ENCODE results near the gene OR52D1. TPM values are rescaled to one million over a fixed set of nuclear protein-coding genes. Genes with fewer than 3 reads are reported as not detected.
A peak's percentile ranks its signal among the peaks of the same experiment; 100 is the strongest.

The OR52D1 gene
- polyA plus RNA-seq (ENCODE audit: insufficient read length in 4 of 4): not detected

GRCh38 chr11:5488385-5488784 is at the start of gene OR52D1:
OR52D1 (plus strand) TSS chr11:5488685; CDS start chr11:5488707, 22 bp downstream.
- no peak for DNase-seq (ENCODE audit: low read depth in 4 of 4, low spot score in 3 of 4)

- DNase-seq (ENCODE audit: low read depth in 4 of 4, low spot score in 3 of 4): no peak
Measured at GRCh38 chr11:5441414-5441813, 47.1 kb upstream of the OR52D1 start, which contains the start of gene OR51I1. OR51I1 (minus strand) TSS chr11:5441514; CDS start chr11:5441514, 0 bp downstream.

GRCh38 chr11:5443835-5444393 is 44.6 kb upstream of the OR52D1 start:
- DNase-seq (ENCODE audit: low read depth in 4 of 4, low spot score in 3 of 4): no peak

GRCh38 chr11:5449023-5449422 is 39.5 kb upstream of the OR52D1 start, which contains the start of gene OR51I2:
OR51I2 (plus strand) TSS chr11:5449323; CDS start chr11:5453489, 4,166 bp downstream.
- DNase-seq (ENCODE audit: low read depth in 4 of 4, low spot score in 3 of 4): no peak

- no peak for DNase-seq (ENCODE audit: low read depth in 4 of 4, low spot score in 3 of 4)
Measured at GRCh38 chr11:5449432-5449831, 39.1 kb upstream of the OR52D1 start.

GRCh38 chr11:5460983-5461621 is 27.4 kb upstream of the OR52D1 start:
- DNase-seq (ENCODE audit: low read depth in 4 of 4, low spot score in 3 of 4): no peak

- no peak for DNase-seq (ENCODE audit: low read depth in 4 of 4, low spot score in 3 of 4)
Measured at GRCh38 chr11:5467527-5467926, 21.0 kb upstream of the OR52D1 start.

- DNase-seq (ENCODE audit: low read depth in 4 of 4, low spot score in 3 of 4): no peak
Measured at GRCh38 chr11:5473921-5474320, 14.6 kb upstream of the OR52D1 start.

GRCh38 chr11:5476186-5476819 is 12.2 kb upstream of the OR52D1 start:
- peak in 2 of 4 donors; percentile 2 to 14 for DNase-seq (ENCODE audit: low read depth in 4 of 4, low spot score in 3 of 4)

GRCh38 chr11:5486003-5486402 is 2.5 kb upstream of the OR52D1 start:
- DNase-seq (ENCODE audit: low read depth in 4 of 4, low spot score in 3 of 4): no peak

GRCh38 chr11:5486421-5486820 is 2.1 kb upstream of the OR52D1 start:
- DNase-seq (ENCODE audit: low read depth in 4 of 4, low spot score in 3 of 4): no peak

GRCh38 chr11:5488798-5489399 is 414 bp downstream of the OR52D1 start:
- DNase-seq (ENCODE audit: low read depth in 4 of 4, low spot score in 3 of 4): no peak

- no peak for DNase-seq (ENCODE audit: low read depth in 4 of 4, low spot score in 3 of 4)
Measured at GRCh38 chr11:5489576-5490357, 1.3 kb downstream of the OR52D1 start.

- DNase-seq (ENCODE audit: low read depth in 4 of 4, low spot score in 3 of 4): no peak
Measured at GRCh38 chr11:5499671-5500070, 11.2 kb downstream of the OR52D1 start.

- DNase-seq (ENCODE audit: low read depth in 4 of 4, low spot score in 3 of 4): no peak
Measured at GRCh38 chr11:5500393-5500801, 11.9 kb downstream of the OR52D1 start.

GRCh38 chr11:5504403-5504921 is 16.0 kb downstream of the OR52D1 start:
- DNase-seq (ENCODE audit: low read depth in 4 of 4, low spot score in 3 of 4): peak in 2 of 4 donors; percentile 11 to 20

- DNase-seq (ENCODE audit: low read depth in 4 of 4, low spot score in 3 of 4): no peak
Measured at GRCh38 chr11:5505363-5506048, 17.0 kb downstream of the OR52D1 start.

- no peak for DNase-seq (ENCODE audit: low read depth in 4 of 4, low spot score in 3 of 4)
Measured at GRCh38 chr11:5507177-5507932, 18.9 kb downstream of the OR52D1 start.

GRCh38 chr11:5507933-5508305 is 19.4 kb downstream of the OR52D1 start:
- DNase-seq (ENCODE audit: low read depth in 4 of 4, low spot score in 3 of 4): no peak
